Left lung (tissue), 10 donors: Measurements from ENCODE around the gene OLFM1. TPM values are rescaled to one million over a fixed set of nuclear protein-coding genes. Genes with fewer than 3 reads are reported as not detected.

Experiments used
- ATAC-seq: fragments of 200-7000 bp; cut with Tn5 transposase; one replicate; pipeline ENCODE4 v1.9.1; 2020; ENCODE audit warnings: moderate library complexity
- DNase-seq, 4 donors: peaks; one replicate each; pipeline ENCODE4 v3.0.0-alpha.2; 2013 to 2020
- H3K27ac ChIP-seq, 2 donors: fragments of 200-600 bp; sonication (generic) in 1 of 2; one replicate each; pipeline versions ENCODE4 v1.5.0 to v1.8.0; 2020 to 2021
- H3K27me3 ChIP-seq, 2 donors: fragments of 200-600 bp; sonication (generic) in 1 of 2; one replicate each; pipeline versions ENCODE4 v1.5.0 to v1.8.0; 2020 to 2021
- H3K36me3 ChIP-seq, 2 donors: fragments of 200-600 bp; sonication (generic) in 1 of 2; one replicate each; pipeline versions ENCODE4 v1.5.0 to v1.8.0; 2020 to 2021
- H3K4me1 ChIP-seq, 2 donors: fragments of 200-600 bp; one replicate each; pipeline ENCODE4 v1.8.0; 2021
- H3K4me3 ChIP-seq, 2 donors: fragments of 200-600 bp; sonication (generic) in 1 of 2; one replicate each; pipeline versions ENCODE4 v1.5.0 to v1.8.0; 2020 to 2021; ENCODE audit warnings: mild to moderate bottlenecking in 1 of 2
- H3K9me3 ChIP-seq, 2 donors: fragments of 200-600 bp; sonication (generic) in 1 of 2; one replicate each; pipeline versions ENCODE4 v1.5.0 to v1.8.0; 2020 to 2021
- intact Hi-C, 2 donors: fragments of 100-400 bp; cut with DNase I; formaldehyde crosslinking; loops; one replicate each; pipeline versions ENCODE4 v1.11.2 to v1.14.2; 2022
- polyA plus RNA-seq, 6 donors: library from polyadenylated mRNA; unstranded; fragments of 120-200 nt; gene quantifications; one replicate each; pipeline ENCODE4 v1.2.1, GENCODE V29; 2013; ENCODE audit not compliant: insufficient read length in 6 of 6
- total RNA-seq, 2 donors: library from RNA; stranded (reverse); fragmentation: NEBNext Ultra II Directional; extraction: Animal tissue kit (Norgen Biotek cat#: 25700); gene quantifications; one replicate each; pipeline ENCODE4 v1.2.1, GENCODE V29; 2021
- TF ChIP-seq, protein P1 (sequence below), 2 donors: fragments of 200-600 bp; sonication (generic) in 1 of 2; IDR thresholded peaks; one replicate each; pipeline versions ENCODE4 v1.5.0 to v1.8.0; 2021; ENCODE audit warnings: antibody characterized with exemption in 2 of 2
- donor health status: DM: no; HTN: yes; CAD: no.
- donor health status: DM: no; HTN: no; CAD: no.

Gene OLFM1
- total and polyA plus RNA-seq, 8 donors = 6.8 to 21.5 (median 14.3) TPM

DNA sequence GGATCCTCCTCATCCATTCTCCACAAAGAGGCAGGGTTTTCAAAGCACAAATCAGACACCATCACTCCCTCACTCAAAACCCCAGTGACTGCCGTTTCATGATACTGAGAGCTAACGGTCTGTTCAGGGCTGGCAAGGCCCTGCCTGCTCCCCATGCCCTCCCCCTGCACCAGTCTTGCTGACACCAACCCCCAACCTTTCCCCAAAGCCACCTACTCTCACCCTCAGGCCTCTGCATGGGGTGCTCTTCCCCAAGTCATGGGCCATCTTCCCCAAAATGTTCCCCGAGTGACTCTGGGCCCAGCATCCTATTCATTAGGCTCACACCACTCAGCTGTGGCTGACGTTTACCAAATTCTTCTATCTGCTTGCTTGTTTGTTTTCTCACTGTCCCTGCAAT is 21.7 kb upstream of the OLFM1 start:
- no peak for ATAC-seq

DNA sequence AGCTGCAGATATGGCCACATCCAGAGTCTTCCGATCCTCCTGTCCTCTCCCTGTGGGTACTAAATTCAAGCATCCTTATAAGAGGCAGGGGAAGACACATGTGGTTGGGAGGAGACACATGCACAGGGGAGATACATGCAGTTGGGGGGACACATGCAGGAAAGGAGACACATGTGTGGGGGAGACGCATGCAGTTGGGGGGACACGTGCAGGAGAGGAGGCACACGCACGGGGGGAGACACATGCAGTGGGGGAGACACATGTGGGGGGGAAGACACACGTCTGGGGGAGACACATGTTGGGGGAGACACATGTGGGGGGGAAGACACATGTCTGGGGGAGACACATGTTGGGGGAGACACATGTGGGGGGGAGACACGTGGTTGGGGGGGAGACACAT is 21.2 kb upstream of the OLFM1 start:
- TF ChIP-seq, protein P1, sequence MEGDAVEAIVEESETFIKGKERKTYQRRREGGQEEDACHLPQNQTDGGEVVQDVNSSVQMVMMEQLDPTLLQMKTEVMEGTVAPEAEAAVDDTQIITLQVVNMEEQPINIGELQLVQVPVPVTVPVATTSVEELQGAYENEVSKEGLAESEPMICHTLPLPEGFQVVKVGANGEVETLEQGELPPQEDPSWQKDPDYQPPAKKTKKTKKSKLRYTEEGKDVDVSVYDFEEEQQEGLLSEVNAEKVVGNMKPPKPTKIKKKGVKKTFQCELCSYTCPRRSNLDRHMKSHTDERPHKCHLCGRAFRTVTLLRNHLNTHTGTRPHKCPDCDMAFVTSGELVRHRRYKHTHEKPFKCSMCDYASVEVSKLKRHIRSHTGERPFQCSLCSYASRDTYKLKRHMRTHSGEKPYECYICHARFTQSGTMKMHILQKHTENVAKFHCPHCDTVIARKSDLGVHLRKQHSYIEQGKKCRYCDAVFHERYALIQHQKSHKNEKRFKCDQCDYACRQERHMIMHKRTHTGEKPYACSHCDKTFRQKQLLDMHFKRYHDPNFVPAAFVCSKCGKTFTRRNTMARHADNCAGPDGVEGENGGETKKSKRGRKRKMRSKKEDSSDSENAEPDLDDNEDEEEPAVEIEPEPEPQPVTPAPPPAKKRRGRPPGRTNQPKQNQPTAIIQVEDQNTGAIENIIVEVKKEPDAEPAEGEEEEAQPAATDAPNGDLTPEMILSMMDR (IDR thresholded peaks at IDR 0.05) = no peak
- H3K4me3 ChIP-seq = no peak overlapping the region
- no peaks in the 10 kb centered on the region for H3K4me1 ChIP-seq
- ATAC-seq (no peak), DNase-seq (peak in 1 of 4 donors; percentile 10)
- peaks cover 6 to 70% of the 10 kb centered on the region in 2 donors for H3K27me3 ChIP-seq
- intact Hi-C loops = no loop called here
- H3K9me3 ChIP-seq = peaks cover 0 to 7% of the 10 kb centered on the region in 2 donors
- no peak overlapping the region for H3K27ac ChIP-seq
- no peaks in the 10 kb centered on the region for H3K36me3 ChIP-seq

More for the DNA sequence above, 21.7 kb upstream of the OLFM1 start:
- H3K36me3 ChIP-seq = no peaks in the 10 kb centered on the region
- H3K4me1 ChIP-seq = no peaks in the 10 kb centered on the region
- H3K4me3 ChIP-seq = no peak overlapping the region
- intact Hi-C loops = no loop called here
- H3K9me3 ChIP-seq = peaks cover 0 to 7% of the 10 kb centered on the region in 2 donors
- H3K27me3 ChIP-seq = peaks cover 6 to 72% of the 10 kb centered on the region in 2 donors
- TF ChIP-seq, protein P1 (IDR thresholded peaks at IDR 0.05) = no peak
- no peak overlapping the region for H3K27ac ChIP-seq
- no peak for DNase-seq

DNA sequence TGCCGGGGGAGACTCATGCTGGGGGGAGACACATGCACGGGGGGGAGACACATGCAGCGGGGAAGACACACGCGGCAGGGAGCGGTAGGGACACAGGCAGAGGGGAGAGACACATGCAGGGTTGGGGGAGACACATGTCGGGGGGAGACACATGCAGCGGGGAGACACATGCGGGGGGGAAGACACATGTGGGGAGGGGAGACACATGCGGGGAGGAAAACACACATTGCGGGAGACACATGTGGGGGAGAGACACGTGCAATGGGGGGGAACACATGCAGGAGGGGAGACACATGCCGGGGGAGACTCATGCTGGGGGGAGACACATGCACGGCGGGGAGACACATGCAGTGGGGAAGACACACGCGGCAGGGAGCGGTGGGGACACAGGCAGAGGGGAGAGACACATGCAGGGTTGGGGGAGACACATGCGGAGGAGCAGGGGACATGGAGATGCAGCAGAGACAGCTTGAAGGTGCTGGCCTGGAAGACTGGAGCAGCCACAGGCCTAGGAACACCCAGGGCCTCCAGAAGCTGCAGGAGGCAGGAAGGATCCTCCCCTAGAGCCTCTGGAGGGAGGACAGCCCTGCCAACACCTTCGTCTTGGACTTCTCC is 20.3 kb upstream of the OLFM1 start:
- ATAC-seq (no peak), DNase-seq (peak in 1 of 4 donors; percentile 22)
- no peaks in the 10 kb centered on the region for H3K4me1 ChIP-seq
- H3K9me3 ChIP-seq = peaks cover 0 to 7% of the 10 kb centered on the region in 2 donors
- H3K27ac ChIP-seq = no peak overlapping the region
- peaks cover 6 to 61% of the 10 kb centered on the region in 2 donors for H3K27me3 ChIP-seq
- H3K36me3 ChIP-seq = no peaks in the 10 kb centered on the region
- intact Hi-C loops = no loop called here
- TF ChIP-seq, protein P1 (IDR thresholded peaks at IDR 0.05) = no peak
- H3K4me3 ChIP-seq = no peak overlapping the region

DNA sequence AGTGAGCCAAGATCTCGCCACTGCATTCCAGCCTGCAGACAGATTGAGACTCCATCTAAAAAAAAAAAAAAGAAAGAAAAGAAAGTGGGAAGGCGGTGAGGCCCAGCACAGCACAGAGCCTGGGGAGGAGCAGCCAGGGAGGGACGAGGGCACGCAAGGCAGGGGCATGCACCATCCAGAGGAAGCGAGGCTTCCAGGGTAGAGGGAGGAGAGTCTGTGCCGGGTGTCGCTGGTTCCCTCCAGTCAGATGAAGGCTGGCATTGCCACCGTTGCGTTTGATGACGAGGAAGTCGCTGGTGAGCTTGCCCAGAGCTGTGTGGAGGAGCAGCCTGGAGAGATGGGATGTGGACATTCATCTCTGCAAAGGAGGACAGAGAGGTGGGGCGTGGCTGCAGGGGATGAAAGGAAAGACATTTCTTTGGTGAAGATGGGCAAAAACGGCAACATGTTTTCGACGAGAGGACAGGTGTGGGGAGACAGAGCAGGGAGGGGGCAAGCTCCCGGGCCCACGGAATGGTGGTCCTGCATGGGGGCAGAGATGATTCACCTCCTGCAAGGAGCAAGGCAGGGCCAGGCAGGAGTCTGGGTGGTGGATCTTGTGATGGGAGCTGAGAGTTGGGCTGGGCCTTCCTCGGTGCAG is 18.6 kb upstream of the OLFM1 start:
- H3K36me3 ChIP-seq = no peaks in the 10 kb centered on the region
- H3K4me1 ChIP-seq = no peaks in the 10 kb centered on the region
- intact Hi-C loops = no loop called here
- peaks cover 6 to 70% of the 10 kb centered on the region in 2 donors for H3K27me3 ChIP-seq
- ATAC-seq (no peak), DNase-seq (peak in 2 of 4 donors; percentile 20 to 38)
- H3K9me3 ChIP-seq = peaks cover 0 to 2% of the 10 kb centered on the region in 2 donors
- H3K4me3 ChIP-seq = no peak overlapping the region
- TF ChIP-seq, protein P1 (IDR thresholded peaks at IDR 0.05) = no peak
- H3K27ac ChIP-seq = no peak overlapping the region

DNA sequence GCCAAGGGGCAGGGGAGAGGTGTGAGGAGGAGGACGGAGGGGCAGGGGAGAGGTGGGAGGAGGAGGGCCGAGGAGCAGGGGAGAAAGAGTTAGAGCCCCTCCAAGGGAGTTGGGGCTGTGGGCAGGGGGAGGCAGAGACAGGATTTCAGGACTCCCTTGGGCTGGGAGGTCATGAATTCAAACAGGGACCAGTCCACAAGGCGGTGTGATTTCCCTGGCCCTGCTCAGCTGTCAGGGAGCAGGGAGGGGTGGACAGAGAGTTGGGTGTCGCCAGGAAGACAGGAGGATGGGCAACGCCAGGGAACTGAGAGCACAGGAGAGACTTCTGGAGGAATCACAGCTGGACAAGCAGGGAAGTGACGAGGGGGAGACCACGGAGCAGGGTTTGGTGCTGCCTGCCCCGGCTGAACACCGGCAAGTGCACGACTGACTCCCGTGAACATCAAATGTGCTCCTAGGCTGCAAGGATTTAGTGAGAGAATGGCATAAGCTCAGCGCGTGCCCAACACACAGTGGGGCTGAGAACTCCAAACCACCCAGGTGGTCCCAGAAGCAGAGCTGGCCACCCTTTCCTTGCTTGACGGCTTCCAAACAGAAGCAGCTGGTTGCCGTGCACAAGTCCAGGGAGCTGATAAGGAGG is 17.8 kb upstream of the OLFM1 start:
- TF ChIP-seq, protein P1 (IDR thresholded peaks at IDR 0.05) = no peak
- H3K4me1 ChIP-seq = no peaks in the 10 kb centered on the region
- no peak overlapping the region for H3K4me3 ChIP-seq
- H3K27me3 ChIP-seq = peaks cover 6 to 78% of the 10 kb centered on the region in 2 donors
- DNase-seq (peak in 1 of 4 donors; percentile 8), ATAC-seq (no peak)
- H3K27ac ChIP-seq = no peak overlapping the region
- intact Hi-C loops = no loop called here
- no peaks in the 10 kb centered on the region for H3K36me3 ChIP-seq
- no peaks in the 10 kb centered on the region for H3K9me3 ChIP-seq
